A549 (cell line): ENCODE results near the gene FRMD4A. TPM values are rescaled to one million over a fixed set of nuclear protein-coding genes. Genes with fewer than 3 reads are reported as not detected.

Experiments
- ATAC-seq, 2 experiments: fragments of 200-7000 bp in 1 of 2; fragments of >200 bp in 1 of 2; cut with Nextera tagmentation in 1 of 2; cut with Tn5 transposase in 1 of 2; 3 replicates each; pipeline versions ENCODE4 v1.8.0 to v1.9.1; 2018 to 2020; ENCODE audit warnings: mild to moderate bottlenecking in 1 of 2, moderate library complexity in 1 of 2
- CTCF ChIA-PET: fragments of 300-600 bp; sonication (Branson Sonifier 250); formaldehyde crosslinking; extraction: SDS; loops from one replicate; lab custom pipeline; 2021; ENCODE audit warnings: antibody characterized with exemption, inconsistent platforms; lab: Yijun Ruan, JAX
- POLR2A ChIA-PET: fragments of 350-600 bp; formaldehyde crosslinking; extraction: SDS; loops from one replicate; lab custom pipeline; 2021; ENCODE audit warnings: antibody characterized with exemption, inconsistent platforms; lab: Yijun Ruan, JAX
- DNase-seq, 2 experiments: peaks; one replicate each; pipeline versions ENCODE4 v3.0.0 to v3.0.0-alpha.2; 2011 to 2016; ENCODE audit warnings: low read depth in 1 of 2, low spot score in 1 of 2
- FAIRE-seq: peaks from 2 replicates; lab custom pipeline; 2011; peaks lifted over from hg19 to GRCh38; lab: Jason Lieb, UNC
- H3K27ac ChIP-seq, 2 experiments: fragments of >200 bp; sonication (Bioruptor Twin); formaldehyde crosslinking; 3 replicates each; pipeline ENCODE4 v1.5.1; 2016 to 2017
- H3K4me1 ChIP-seq: fragments of >200 bp; sonication (Bioruptor Twin); formaldehyde crosslinking; 3 replicates; pipeline ENCODE4 v1.6.1; 2016
- H3K4me2 ChIP-seq: fragments of >200 bp; sonication (Bioruptor Twin); formaldehyde crosslinking; 3 replicates; pipeline ENCODE4 v1.6.1; 2016
- H3K4me3 ChIP-seq: fragments of >200 bp; sonication (Bioruptor Twin); formaldehyde crosslinking; 3 replicates; pipeline ENCODE4 v1.5.1; 2016
- H3K9me3 ChIP-seq: fragments of >200 bp; sonication (Bioruptor Twin); formaldehyde crosslinking; 3 replicates; pipeline ENCODE4 v1.6.1; 2016
- CEBPB ChIP-seq, 2 experiments: fragments of >200 bp in 1 of 2; sonication (Bioruptor Twin) in 1 of 2; formaldehyde crosslinking in 1 of 2; IDR thresholded peaks; 2 replicates each; pipeline ENCODE4 v1.6.1; 2012 to 2016
- CHD2 ChIP-seq: fragments of 150-350 bp; IDR thresholded peaks from 2 replicates; pipeline ENCODE4 v1.6.1; 2014; ENCODE audit warnings: low read length; ENCODE audit not compliant: partially characterized antibody
- CHD4 ChIP-seq: fragments of 200-600 bp; sonication (generic); IDR thresholded peaks from 2 replicates; pipeline ENCODE4 v1.6.1; 2016; ENCODE audit warnings: antibody characterized with exemption, mild to moderate bottlenecking, borderline replicate concordance
- EHMT2 ChIP-seq: fragments of 200-600 bp; sonication (generic); IDR thresholded peaks from 2 replicates; pipeline ENCODE4 v1.6.1; 2016; ENCODE audit warnings: antibody characterized with exemption, low read depth, mild to moderate bottlenecking, moderate library complexity
- FOSB ChIP-seq: fragments of 250-450 bp; sonication (Bioruptor Pico); IDR thresholded peaks from 2 replicates; pipeline ENCODE4 v1.5.0; 2020; ENCODE audit warnings: mild to moderate bottlenecking, moderate library complexity
- FOSL2 ChIP-seq, 2 experiments: fragments of 450-650 bp in 1 of 2; fragments of >200 bp in 1 of 2; sonication (Bioruptor Twin) in 1 of 2; formaldehyde crosslinking; IDR thresholded peaks; 2 replicates each; pipeline versions ENCODE4 v1.5.0 to v1.6.1; 2016 to 2020; ENCODE audit warnings: mild to moderate bottlenecking in 1 of 2, moderate library complexity in 1 of 2
- FOXS1 ChIP-seq: fragments of 250-450 bp; sonication (Bioruptor Pico); IDR thresholded peaks from 2 replicates; pipeline ENCODE4 v1.5.0; 2020; ENCODE audit warnings: mild to moderate bottlenecking, moderate library complexity
- HDAC2 ChIP-seq: fragments of 200-600 bp; sonication (generic); IDR thresholded peaks from 2 replicates; pipeline ENCODE4 v1.6.1; 2016
- HOXB5 ChIP-seq: fragments of 250-450 bp; sonication (Bioruptor Pico); IDR thresholded peaks from 2 replicates; pipeline ENCODE4 v1.5.0; 2020; ENCODE audit warnings: mild to moderate bottlenecking, moderate library complexity
- KDM1A ChIP-seq: fragments of 200-600 bp; sonication (generic); IDR thresholded peaks from 2 replicates; pipeline ENCODE4 v1.6.1; 2016; ENCODE audit warnings: low read depth, mild to moderate bottlenecking
- MAFK ChIP-seq: fragments of 450-650 bp; IDR thresholded peaks from 2 replicates; pipeline ENCODE4 v1.6.1; 2014; ENCODE audit not compliant: partially characterized antibody
- NFE2L2 ChIP-seq: fragments of 150-350 bp; conservative IDR thresholded peaks from 2 replicates; pipeline ENCODE4 v1.6.1; 2014; ENCODE audit warnings: low read length
- POLR2A ChIP-seq: IDR thresholded peaks from 2 replicates; pipeline ENCODE4 v1.6.1; 2012; ENCODE audit warnings: mild to moderate bottlenecking, low read length
- RAD21 ChIP-seq, 2 experiments: fragments of >200 bp in 1 of 2; sonication (Bioruptor Twin) in 1 of 2; formaldehyde crosslinking in 1 of 2; IDR thresholded peaks in 1 of 2; conservative IDR thresholded peaks in 1 of 2; 2 replicates in 1 of 2; 3 replicates in 1 of 2; pipeline ENCODE4 v1.6.1; 2012 to 2018; ENCODE audit warnings: inconsistent platforms in 1 of 2
- RFX5 ChIP-seq: fragments of 450-650 bp; IDR thresholded peaks from 2 replicates; pipeline ENCODE4 v1.7.1; 2014; ENCODE audit warnings: antibody characterized with exemption, mild to moderate bottlenecking, moderate library complexity
- TFCP2L1 ChIP-seq: fragments of 250-450 bp; sonication (Bioruptor Pico); IDR thresholded peaks from 2 replicates; pipeline ENCODE4 v1.5.0; 2021; ENCODE audit warnings: mild to moderate bottlenecking
- ZFP36 ChIP-seq: fragments of 450-650 bp; IDR thresholded peaks from 2 replicates; pipeline ENCODE4 v1.6.1; 2014; ENCODE audit warnings: borderline replicate concordance; ENCODE audit not compliant: partially characterized antibody
- WGBS: methylation state at CpG from one replicate; pipeline ENCODE4 v1.1.6; 2017; ENCODE audit errors: missing lambda C conversion rate; 5-methylcytosine and 5-hydroxymethylcytosine counted together
- polyA plus RNA-seq, 4 experiments: library from polyadenylated mRNA; depleted of rRNA in 3 of 4; stranded (reverse); fragments of >200 nt; fragmentation: RNase III in 1 of 4; extraction: RNeasy Plus Mini Kit Qiagen cat#74134 plus additional on column Dnase treatment in 1 of 4; gene quantifications; 2 replicates in 3 of 4; 3 replicates in 1 of 4; pipeline ENCODE4 v1.2.3, GENCODE V29; 2011 to 2017
- TF ChIP-seq, protein P1 (sequence below): fragments of 250-450 bp; sonication (Bioruptor Pico); IDR thresholded peaks from 2 replicates; pipeline ENCODE4 v1.5.0; 2021; ENCODE audit warnings: mild to moderate bottlenecking, moderate library complexity, borderline replicate concordance
- TF ChIP-seq, protein P2 (sequence below): fragments of 150-350 bp; IDR thresholded peaks from 2 replicates; pipeline ENCODE4 v1.6.1; 2014; ENCODE audit warnings: low read depth, mild to moderate bottlenecking, low read length
- TF ChIP-seq, protein P3 (sequence below): fragments of 450-650 bp; IDR thresholded peaks from 2 replicates; pipeline ENCODE4 v1.6.1; 2014; ENCODE audit warnings: antibody characterized with exemption
- TF ChIP-seq, protein P4 (sequence below): fragments of 250-450 bp; sonication (Bioruptor Pico); IDR thresholded peaks from 2 replicates; pipeline ENCODE4 v1.5.0; 2020; ENCODE audit warnings: low read depth, mild to moderate bottlenecking, moderate library complexity
- TF ChIP-seq, protein P5 (sequence below): IDR thresholded peaks from 2 replicates; pipeline ENCODE4 v1.6.1; 2012

The FRMD4A gene
- polyA plus RNA-seq, 2 of the 4 experiments (the other 2 are of a cell fraction), result 2.5 to 4.7 TPM

DNA sequence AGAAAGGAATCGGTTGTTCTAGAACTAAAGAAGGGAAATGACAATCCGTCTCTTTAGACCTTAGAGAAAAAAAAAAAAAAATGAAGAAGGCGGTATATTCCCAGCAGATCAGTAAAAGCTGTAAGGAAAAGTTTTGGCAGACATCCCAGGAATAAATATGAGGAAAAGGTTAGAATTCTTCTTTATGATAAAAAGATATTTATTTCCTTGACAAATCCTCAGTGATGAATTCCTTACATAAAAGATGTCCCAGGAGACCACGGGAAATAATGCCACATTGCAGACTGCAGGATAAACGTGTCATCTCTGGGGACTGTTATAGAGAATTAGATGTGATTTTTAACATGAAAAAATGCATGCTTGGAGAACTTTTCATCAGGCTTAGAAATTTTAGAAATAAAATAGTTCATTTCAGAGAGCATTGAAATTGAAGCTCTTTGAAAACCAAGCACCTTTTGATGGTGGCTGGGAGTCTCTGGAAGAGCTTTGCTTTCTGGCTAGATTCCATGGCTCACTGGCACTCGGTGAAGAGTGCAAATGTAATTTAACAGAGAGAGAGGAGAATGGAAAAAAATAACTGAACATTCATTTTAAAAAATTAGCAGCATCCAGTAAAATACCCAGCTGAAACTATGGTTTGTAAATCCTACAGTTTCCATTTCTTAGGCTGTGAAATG lies 645.8 kb downstream of the FRMD4A start:
- Histone ChIP-seq H3K9me3 (no peaks in the 10 kb centered on the region), H3K4me3 (no peak overlapping the region), H3K4me2 (no peak overlapping the region), H3K27ac (no peak overlapping the region), H3K4me1 (peaks cover 3% of the 10 kb centered on the region; the same call in 1 of the 3 replicates)
- WGBS, result 55% methylated on average over 6 of the region's 6 CpGs
- ATAC-seq (no peak), FAIRE-seq (no peak), DNase-seq (no peak)
- ChIA-PET CTCF (interaction anchor here (0.7 to 2.4 kb wide), 3 partner anchors 12 to 25 kb away, joined by 3 to 6 read pairs (median 4); no protein-coding TSS in a partner anchor), POLR2A (no interaction called here)
- TF ChIP-seq KDM1A (no peak), CEBPB (IDR thresholded peaks at IDR 0.05) (no peak)
- TF ChIP-seq, protein P1, sequence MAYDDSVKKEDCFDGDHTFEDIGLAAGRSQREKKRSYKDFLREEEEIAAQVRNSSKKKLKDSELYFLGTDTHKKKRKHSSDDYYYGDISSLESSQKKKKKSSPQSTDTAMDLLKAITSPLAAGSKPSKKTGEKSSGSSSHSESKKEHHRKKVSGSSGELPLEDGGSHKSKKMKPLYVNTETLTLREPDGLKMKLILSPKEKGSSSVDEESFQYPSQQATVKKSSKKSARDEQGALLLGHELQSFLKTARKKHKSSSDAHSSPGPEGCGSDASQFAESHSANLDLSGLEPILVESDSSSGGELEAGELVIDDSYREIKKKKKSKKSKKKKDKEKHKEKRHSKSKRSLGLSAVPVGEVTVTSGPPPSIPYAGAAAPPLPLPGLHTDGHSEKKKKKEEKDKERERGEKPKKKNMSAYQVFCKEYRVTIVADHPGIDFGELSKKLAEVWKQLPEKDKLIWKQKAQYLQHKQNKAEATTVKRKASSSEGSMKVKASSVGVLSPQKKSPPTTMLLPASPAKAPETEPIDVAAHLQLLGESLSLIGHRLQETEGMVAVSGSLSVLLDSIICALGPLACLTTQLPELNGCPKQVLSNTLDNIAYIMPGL (CRISPR knock-in tag), result no peak

DNA sequence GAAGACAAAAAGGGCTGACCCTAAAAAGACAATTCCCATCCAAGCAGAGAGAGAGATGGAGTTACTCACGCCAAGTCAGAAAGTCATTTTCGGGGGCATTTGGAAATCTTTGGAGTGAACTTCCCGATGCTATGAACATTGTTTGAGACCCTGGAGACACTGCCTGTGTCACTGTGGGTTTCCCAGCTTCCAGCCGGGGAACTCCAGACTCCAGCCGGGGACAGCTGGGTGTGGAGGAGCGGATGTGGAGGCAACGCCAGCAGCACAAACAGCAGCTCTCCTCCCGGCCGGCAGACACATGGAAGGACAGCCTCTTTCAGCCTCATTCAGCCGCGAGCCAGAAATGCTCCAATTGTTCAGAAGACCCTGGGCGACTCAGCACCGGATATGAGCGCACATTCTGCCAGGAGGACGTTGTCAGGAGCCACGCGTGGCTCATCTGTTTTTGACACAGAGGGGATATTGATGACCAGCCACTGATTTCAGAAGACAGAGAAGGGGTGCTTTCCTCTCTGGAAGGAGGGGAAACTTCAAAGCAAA lies 646.4 kb downstream of the FRMD4A start:
- FAIRE-seq (no peak), DNase-seq (no peak), ATAC-seq (no peak)
- ChIA-PET CTCF (interaction anchor here (0.7 to 2.4 kb wide), 2 partner anchors 11 to 24 kb away, joined by 3 to 6 read pairs; no protein-coding TSS in a partner anchor), POLR2A (no interaction called here)
- Histone ChIP-seq H3K4me1 (peaks cover 3% of the 10 kb centered on the region; the same call in 1 of the 3 replicates), H3K9me3 (no peaks in the 10 kb centered on the region), H3K4me3 (no peak overlapping the region)
- no peak for TF ChIP-seq RAD21 (conservative IDR thresholded peaks at IDR 0.05 in 1 of 2, IDR thresholded peaks at IDR 0.05 in 1 of 2)
- no peak for TF ChIP-seq HDAC2
- TF ChIP-seq FOSL2 (IDR thresholded peaks at IDR 0.05), result no peak
- TF ChIP-seq FOSL2 (CRISPR knock-in tag; IDR thresholded peaks at IDR 0.05), result no peak
- TF ChIP-seq, protein P2, sequence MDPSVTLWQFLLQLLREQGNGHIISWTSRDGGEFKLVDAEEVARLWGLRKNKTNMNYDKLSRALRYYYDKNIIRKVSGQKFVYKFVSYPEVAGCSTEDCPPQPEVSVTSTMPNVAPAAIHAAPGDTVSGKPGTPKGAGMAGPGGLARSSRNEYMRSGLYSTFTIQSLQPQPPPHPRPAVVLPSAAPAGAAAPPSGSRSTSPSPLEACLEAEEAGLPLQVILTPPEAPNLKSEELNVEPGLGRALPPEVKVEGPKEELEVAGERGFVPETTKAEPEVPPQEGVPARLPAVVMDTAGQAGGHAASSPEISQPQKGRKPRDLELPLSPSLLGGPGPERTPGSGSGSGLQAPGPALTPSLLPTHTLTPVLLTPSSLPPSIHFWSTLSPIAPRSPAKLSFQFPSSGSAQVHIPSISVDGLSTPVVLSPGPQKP, result no peak
- TF ChIP-seq CHD4, result no peak
- no peak for TF ChIP-seq ZFP36
- TF ChIP-seq, all 56 proteins: peak for 0
- no peak overlapping the region for H3K4me2 ChIP-seq
- no peak overlapping the region for H3K27ac ChIP-seq
- 83% methylated on average over 17 of the region's 17 CpGs for WGBS

DNA sequence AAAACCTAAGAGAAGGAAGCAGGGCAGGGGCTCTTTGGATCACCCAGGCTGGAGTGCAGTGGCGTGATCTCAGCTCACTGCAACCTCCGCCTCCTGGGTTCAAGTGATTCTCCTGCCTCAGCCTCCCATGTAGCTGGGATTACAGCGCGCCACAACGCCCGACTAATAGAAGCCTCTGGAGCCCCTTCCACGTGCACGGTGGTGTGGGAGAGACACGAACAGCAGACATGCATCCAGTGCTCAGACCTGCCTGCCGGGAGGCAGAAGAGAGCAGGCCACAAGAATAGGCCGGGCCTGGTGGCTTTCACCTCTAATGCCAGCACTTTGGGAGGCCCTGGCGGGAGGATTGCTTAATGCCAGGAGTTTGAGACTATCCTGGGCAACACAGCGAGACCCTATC lies 647.7 kb downstream of the FRMD4A start:
- FAIRE-seq (no peak), ATAC-seq (no peak), DNase-seq (no peak)
- peaks cover 3% of the 10 kb centered on the region; the same call in 1 of the 3 replicates for H3K4me1 ChIP-seq
- ChIA-PET CTCF (interaction anchor here (2.4 to 2.7 kb wide), 2 partner anchors 11 to 23 kb away, joined by 6 to 8 read pairs; no protein-coding TSS in a partner anchor), POLR2A (no interaction called here)
- no peak overlapping the region for H3K4me2 ChIP-seq
- WGBS, result 91% methylated on average over 13 of the region's 13 CpGs
- H3K27ac ChIP-seq, result no peak overlapping the region
- no peaks in the 10 kb centered on the region for H3K9me3 ChIP-seq
- TF ChIP-seq MAFK (no peak), RAD21 (conservative IDR thresholded peaks at IDR 0.05 in 1 of 2, IDR thresholded peaks at IDR 0.05 in 1 of 2) (no peak), POLR2A (no peak), CHD2 (no peak), HDAC2 (no peak), FOSB (no peak), RFX5 (no peak), NFE2L2 (no peak), FOXS1 (no peak), EHMT2 (no peak), CEBPB (IDR thresholded peaks at IDR 0.05) (no peak), TFCP2L1 (CRISPR knock-in tag) (no peak), HOXB5 (no peak)
- TF ChIP-seq, protein P3, sequence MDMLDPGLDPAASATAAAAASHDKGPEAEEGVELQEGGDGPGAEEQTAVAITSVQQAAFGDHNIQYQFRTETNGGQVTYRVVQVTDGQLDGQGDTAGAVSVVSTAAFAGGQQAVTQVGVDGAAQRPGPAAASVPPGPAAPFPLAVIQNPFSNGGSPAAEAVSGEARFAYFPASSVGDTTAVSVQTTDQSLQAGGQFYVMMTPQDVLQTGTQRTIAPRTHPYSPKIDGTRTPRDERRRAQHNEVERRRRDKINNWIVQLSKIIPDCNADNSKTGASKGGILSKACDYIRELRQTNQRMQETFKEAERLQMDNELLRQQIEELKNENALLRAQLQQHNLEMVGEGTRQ, result no peak
- TF ChIP-seq, protein P2, result no peak
- TF ChIP-seq, protein P4, sequence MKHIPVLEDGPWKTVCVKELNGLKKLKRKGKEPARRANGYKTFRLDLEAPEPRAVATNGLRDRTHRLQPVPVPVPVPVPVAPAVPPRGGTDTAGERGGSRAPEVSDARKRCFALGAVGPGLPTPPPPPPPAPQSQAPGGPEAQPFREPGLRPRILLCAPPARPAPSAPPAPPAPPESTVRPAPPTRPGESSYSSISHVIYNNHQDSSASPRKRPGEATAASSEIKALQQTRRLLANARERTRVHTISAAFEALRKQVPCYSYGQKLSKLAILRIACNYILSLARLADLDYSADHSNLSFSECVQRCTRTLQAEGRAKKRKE (CRISPR knock-in tag), result no peak
- TF ChIP-seq, protein P5, sequence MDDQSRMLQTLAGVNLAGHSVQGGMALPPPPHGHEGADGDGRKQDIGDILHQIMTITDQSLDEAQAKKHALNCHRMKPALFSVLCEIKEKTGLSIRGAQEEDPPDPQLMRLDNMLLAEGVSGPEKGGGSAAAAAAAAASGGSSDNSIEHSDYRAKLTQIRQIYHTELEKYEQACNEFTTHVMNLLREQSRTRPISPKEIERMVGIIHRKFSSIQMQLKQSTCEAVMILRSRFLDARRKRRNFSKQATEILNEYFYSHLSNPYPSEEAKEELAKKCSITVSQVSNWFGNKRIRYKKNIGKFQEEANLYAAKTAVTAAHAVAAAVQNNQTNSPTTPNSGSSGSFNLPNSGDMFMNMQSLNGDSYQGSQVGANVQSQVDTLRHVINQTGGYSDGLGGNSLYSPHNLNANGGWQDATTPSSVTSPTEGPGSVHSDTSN, result no peak
- no peak overlapping the region for H3K4me3 ChIP-seq
